Measurements from ENCODE around the gene RAD51.

RAD51 gene

GRCh38 chr15:40763801-40764628 lies 69.0 kb downstream of the RAD51 start, which contains the start of gene GCHFR:
Gene GCHFR, plus strand, starts transcription at chr15:40764068. Its CDS starts 113 bp downstream, at chr15:40764181.
- FAIRE-seq = no peak

DNA sequence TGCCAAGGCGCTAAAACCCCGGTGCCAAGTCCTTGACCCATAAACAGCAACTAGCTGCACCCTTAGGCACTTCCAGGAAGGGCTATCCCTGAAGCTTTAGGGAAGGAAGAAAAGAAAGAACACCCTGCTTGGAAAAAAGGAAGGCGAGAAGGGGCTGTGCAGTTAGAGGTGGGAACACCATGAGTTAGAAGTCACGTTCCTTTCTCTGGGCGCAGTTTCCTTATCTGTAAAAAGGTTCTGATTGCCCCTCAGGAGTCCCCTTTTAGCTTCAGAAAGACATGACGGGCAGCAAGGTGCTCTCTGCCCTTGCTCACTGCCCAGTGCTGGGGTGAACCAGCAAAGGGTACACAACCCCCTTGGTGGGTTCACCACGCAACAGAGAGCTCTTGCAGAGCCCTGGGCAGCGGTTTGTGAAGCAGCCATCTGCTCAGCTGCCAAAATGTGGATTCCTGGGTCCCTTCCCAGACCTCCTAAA lies 69.7 kb downstream of the RAD51 start:
- no peak for FAIRE-seq

- FAIRE-seq = no peak
These were observed 71.3 kb downstream of the RAD51 start for GRCh38 chr15:40766194-40766815.

GRCh38 chr15:40766906-40767837 lies 72.2 kb downstream of the RAD51 start:
- no peak for FAIRE-seq

DNA sequence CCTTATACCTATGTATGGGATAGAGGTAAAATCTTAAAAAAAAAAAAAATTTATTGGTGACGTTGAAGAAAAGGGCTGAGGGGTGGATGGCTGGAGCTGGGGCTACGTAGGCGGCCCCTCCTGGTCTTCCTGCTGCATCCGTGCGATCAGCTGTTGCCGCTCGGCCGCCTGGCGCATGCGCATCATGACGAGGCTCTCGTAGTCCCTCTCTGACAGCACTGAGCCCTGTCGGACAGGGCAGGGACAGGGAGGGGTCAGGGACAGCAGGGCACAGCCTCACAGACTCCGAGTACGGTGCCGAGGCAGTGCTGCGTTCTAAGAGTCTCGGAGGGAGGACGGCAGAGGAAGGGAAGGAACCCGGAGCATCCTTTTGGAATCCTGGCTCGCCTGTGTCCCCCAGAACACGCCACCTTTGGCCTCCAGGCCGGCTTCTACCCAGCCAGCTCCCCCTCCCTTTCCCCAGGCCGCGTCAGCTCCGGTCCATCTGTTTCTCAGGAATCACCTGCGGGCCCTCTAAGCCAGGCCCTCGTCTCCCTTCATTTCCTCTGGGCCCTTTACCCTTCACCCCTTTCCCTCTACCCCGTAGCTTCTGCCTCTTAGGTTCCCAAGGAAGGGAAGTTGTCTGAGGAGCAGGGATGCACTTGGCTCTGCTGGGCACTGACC lies 73.0 kb downstream of the RAD51 start:
- FAIRE-seq = no peak

DNA sequence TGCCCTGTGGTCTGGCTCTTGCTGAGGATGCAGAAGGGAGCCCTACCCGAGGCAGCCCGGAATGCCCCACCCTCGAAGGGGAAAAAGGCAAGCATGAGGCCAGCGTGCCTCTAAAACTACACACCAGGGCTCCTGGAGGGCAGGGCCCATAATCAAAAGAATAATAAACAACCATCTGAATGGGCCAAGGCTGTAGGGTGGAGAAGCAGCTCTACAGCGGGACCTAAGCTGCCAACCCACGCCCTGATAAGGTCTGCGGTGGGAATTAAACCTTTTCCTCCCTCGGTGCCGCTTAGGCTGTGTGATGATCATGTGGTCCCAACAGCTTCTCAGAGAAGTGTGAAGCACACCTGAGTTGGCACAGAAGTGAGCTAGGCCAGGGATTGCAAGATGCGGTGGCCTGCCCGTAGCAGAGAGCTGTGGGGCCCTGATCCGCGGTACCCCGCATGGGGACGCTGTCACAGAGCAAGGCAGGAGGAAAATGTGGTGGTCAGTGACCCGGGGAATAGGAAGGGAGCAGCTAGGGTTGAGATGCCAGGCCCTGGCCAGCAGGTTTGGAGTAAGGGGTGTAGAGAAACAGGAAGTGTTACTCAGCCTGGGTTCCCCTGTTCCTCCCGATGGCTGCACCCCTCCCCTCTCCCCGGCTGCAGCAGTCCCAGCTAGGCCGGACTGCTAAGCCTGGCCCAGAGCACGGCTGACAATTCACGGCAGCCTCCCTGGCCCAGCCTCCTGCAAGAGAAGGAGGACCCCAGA lies 73.7 kb downstream of the RAD51 start:
- no peak for FAIRE-seq

DNA sequence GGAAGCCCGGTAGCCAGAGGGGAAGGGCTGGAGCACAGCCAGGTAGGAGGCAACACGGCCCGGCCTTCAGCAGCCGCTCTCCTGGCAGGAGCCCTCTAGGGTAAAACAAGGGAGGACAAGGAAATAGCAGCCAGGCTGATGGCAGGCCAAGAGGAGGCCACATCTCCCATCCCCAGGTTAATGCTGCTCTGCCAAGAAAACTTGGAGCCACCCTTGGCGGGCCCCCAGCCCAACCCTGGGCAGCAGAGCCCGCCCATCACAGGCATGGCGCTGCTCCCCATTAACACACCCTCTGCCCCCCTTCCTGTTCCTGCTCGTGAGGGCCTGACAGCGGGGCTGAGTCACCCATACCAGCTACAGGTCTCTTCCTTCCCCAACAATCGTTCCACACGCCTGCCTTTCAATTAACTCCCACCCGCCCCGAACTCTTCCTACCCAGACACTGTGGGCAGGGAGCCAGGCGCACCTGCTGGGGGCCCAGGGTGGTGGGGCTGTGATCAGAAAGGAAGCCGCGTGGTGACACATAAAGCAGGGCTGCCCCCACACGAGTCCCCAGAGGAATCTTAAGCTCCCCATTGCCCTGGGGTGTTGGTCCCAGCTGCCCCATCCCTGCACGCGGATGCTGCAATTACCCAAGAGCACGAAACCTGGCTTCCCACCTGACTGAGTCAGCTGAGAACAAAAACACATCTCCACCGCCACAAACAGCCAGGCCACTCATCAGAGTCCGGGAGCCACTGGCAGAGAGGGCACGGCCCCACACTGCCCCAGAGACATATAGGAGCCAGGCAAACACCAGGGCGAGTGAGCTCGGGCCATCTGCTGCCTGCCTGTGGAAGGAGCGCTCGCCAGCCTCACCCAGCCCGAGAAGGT lies 74.5 kb downstream of the RAD51 start, which contains the start of gene C15orf62:
Gene C15orf62, plus strand, starts transcription at position 707 of the 873 bp plus-strand sequence. CDS start 516 bp downstream, outside the sequence.
- FAIRE-seq = no peak

GRCh38 chr15:40770147-40770721 lies 75.3 kb downstream of the RAD51 start:
- no peak for FAIRE-seq

- no peak for FAIRE-seq
These were observed 76.3 kb downstream of the RAD51 start for GRCh38 chr15:40771242-40771641.

DNA sequence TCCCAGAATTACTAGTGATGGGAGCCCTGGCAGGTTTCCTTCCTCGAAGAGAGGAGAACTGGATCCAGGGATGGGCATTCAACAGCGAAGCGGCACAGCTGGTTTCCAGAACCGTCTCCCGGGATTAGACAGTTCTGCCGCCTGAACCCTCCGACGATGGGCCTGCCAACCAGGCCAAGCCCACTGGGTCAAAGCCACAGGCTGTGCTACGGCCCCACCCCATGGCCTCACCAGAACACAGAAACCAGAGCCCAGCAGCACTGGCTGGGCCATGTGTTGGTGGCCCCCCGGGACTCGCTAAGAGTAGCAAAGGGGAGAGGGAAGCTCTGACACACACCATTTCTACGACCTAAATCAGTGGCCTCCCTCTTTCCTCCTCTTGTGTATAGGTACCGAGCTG lies 77.0 kb downstream of the RAD51 start:
- no peak for FAIRE-seq

GRCh38 chr15:40773496-40773895 lies 78.5 kb downstream of the RAD51 start:
- no peak for FAIRE-seq

GRCh38 chr15:40773902-40774301 lies 78.9 kb downstream of the RAD51 start:
- FAIRE-seq = no peak

- no peak for FAIRE-seq
These were observed 80.0 kb downstream of the RAD51 start for GRCh38 chr15:40775007-40775406.

DNA sequence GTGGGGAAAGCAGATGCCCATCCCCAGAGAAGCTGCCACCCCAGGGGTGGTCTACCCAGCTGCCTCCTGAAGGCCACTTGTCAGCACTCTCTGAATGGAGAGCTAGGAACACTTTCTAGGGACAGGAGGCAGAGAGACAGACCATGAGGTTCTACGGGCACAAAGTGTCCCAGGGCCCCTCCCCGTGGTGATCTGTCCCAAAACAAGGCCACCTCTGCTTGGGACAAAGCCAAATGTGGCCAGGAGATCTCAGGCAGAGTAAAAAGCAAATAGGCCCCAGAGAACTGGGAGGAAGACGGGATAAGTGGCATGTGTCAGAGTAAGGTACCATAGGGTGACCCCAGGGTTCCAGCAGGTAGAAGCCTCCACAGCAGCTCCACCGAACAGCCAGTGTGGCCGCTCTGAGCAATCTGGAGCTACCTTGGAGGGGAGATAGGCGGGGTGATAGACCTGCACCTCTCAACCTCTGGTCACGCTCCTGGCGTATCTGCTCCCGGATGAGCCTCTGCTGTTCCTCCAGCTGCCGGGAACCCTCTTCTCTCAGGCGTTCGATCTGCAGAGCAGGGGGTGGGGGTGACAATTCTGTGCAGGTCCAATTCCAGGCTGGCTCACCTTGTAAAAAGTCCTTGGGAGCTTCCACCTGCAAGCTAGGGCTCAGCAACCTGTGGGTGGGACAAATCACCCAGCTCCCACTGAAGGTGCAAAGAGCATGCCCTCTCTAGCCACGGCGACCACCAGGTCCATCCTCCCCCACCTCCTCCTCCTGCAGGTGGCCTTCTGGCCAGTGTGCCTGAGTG lies 81.0 kb downstream of the RAD51 start:
- FAIRE-seq = no peak

GRCh38 chr15:40776537-40777141 lies 81.7 kb downstream of the RAD51 start:
- FAIRE-seq = no peak

All from endometrium (tissue), 2 donors.